HG02938 (cell line): ENCODE data around the gene SLC5A2.
"Not testable (repeated sequence)": the region's sequence is repeated elsewhere in the genome, so short reads cannot be mapped to it uniquely, and the experiment has no call there.

ENCODE experiments used
- ATAC-seq: cut with Tn5 transposase; IDR thresholded peaks from one replicate; pipeline ENCODE4 v1.9.1; 2021; ENCODE audit warnings: mild to moderate bottlenecking, moderate library complexity; ENCODE audit not compliant: unreplicated experiment

Gene SLC5A2

DNA sequence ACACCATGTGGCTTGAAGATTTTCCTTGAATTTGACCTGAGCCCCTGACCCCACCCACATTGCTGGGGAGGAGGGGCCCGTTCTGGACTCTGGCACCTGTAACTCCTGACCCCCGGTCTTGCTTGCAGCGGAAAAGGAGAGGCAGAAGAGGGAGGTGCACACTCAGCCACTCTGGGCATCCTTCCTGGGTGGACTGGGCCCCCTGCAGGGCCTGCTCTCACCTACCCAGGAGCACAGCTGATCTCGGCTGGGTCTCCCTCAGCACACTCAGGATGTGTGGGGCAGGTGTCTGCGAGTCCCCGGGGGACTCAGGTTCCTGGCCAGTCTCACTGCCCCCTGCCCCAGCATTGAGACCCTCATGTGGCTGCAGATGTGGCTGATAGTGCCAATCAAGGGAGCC, 40.8 kb downstream of the SLC5A2 start:
- ATAC-seq, result not testable (repeated sequence)

DNA sequence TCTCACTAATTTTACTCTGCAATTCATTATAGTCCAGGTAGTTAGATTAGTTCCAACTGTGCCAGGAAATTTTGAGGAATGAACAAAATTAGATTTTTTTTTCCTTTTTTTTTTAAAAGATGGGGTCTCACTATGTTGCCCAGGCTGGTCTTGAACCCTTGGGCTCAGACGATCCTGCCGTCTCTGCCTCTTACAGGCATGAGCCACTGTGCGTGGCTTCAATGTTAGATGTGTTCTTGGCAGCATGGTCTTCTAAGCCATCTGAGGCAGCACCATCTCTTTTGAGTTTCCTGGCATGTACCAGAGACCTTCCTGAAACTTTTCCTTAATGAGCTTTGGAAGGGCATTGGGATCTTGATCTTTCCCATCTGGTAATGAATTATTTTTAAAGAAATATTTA, 42.2 kb downstream of the SLC5A2 start:
- ATAC-seq, result no peak

DNA sequence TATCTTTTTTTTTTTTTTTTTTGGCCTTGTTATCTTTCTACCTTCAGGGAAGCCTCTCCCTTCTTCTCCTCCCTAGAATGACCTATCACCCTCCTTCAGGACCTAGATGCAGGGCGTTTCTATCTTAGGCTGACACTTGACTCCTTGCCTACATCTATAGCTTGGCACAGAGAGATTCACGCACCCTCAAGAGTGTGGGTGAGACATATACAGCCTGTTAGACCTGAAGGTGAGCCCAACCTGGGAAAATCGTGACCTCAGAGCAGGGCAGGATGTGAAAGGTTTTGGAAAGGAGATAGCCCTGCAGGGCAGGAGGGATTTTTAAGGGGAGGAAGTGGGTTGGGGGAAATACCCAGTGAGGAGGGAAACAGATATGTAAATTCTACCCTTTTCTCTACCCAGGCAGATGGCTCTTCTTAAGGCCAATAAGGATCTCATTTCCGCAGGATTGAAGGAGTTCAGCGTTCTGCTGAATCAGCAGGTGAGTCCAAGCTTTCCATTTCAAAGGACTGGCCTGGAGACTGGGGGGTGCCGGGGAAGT, 44.9 kb downstream of the SLC5A2 start, which contains the start of gene AHSP:
AHSP (plus strand) TSS at position 167 of the 541 bp plus-strand sequence; CDS start at position 407, 240 bp downstream.
- ATAC-seq, result no peak

DNA sequence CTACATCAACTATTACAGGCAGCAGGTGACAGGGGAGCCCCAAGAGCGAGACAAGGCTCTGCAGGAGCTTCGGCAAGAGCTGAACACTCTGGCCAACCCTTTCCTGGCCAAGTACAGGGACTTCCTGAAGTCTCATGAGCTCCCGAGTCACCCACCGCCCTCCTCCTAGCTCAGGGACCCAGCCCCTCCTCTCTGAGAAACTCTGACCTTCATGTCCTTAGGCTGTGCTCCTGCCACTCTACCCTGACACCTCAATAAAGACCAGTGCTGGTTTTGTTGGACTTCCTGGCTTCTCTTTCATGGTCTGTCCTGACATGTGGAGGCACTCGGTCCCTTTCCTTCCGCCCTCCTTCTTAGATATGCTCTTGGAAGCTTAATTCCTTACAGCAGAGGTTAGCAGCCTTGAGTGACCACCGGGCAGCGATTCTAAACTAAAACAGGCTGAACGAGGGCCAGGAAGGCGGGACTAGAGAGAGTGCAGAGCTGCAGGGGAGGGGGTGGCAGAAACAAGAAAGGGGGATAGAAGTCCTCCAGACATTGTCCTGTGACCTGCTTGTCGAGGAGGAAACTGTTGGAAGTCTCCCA, 45.7 kb downstream of the SLC5A2 start:
- no peak for ATAC-seq

DNA sequence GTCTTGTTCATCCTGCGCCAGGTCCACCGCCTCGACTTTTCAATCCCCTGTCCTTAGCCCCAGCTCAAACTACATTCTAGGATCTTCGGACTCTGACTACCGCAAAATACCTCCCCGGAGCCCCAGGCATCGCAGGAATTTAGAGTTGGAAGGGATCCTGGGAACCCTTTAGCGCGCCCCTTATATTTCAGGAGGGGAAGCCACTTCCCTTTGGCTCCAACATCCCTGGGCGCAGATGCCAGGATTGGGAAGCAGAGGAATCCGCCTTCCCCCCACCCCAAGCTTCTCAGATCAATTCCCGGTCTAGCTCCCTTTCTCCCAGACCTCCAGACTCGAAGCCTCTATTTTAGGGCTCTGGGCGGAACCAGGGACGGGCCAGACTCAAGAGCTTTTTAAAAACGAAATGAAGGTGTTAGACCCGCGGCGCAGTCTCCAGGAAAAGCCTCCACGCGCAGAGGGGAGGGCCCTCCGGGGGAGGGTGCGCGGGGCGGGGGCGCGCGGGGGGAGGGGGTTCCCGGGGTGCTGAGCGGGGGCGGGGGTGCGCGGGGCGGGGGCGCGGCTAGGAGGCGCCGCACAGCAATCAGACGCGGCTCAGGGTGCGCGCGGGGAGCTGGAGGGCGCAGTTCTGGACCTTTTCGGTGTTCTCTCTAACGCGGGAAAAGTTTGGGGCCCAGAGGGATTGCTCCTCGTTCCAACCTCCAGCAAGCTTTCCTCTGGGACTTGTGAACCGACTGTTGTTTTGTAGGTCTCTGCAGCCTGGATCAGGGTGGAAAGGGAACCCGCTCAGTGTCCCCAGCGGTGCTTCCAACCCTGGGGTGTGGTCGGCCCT, 46.4 kb downstream of the SLC5A2 start:
- ATAC-seq, result no peak

DNA sequence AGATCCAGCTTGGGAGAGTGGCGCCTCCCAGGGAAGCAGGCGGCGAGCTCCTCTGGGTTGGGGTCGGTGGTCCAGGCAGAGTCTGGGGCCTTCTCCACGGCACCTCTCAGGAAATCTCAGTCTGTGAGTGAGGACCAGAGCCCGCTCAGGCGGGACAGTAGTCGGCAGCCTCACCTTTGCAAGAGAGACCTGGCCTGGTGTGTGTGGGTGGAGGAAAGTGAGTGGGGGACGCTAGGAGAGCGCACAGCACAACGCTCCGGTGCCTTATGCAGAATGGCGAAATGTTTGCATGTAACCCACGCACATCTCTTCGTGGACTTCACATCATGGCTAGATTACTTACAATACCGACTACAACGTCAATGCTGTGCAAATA, 47.0 kb downstream of the SLC5A2 start:
- no peak for ATAC-seq

DNA sequence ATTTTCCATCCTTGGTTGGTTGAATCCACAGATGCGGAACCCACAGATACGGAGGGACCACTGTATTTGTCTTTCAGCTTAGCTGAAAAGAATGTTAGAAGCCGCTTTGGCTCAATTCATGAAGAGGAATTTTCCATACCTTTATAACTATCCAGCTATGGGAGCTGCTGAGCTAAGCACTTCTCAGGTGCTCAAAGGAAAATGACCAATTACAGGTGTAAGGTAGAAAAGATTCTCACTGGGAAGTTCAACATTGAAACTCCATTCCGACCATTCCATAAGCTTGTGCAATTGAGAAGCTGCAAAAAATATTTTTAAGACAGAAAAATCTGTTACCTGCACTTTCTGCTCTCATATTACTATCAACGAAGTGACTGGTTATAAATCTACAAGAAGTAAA, 47.5 kb downstream of the SLC5A2 start:
- no peak for ATAC-seq

DNA sequence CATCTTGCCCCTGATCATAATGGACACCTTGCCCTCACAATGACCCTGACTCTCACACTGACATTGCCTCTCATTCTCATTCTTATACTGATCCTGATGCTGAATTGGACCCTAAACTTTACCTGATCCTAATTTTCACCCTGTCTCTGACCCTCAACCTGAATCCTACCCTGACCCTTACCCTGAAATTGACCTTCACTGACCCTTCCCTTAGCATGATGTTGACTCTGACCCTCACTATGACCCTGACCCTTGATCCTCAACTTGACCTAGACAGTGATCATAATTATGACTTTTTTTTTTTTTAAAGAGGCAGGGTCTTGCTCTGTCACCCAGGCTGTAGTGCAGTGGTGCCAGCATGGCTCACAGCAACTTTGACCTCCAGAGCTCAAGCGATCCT, 48.2 kb downstream of the SLC5A2 start:
- no peak for ATAC-seq

DNA sequence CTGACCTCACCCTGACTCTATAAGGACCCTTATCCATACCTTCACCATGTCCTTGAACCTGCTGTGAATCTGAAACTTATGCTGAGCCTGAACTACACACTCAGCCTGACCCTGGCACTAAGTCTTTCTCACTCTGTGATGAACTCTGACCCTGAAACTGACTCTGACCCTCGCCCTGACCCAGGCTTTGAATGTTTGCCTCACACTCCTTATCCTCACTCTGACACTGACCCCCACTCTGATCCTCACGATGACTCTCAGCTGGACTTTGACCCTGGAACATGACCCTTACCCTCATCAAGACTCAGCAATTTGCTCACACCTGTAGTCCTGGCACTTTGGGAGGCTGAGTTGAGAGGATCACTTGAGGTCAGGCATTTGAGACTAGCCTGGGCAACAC, 49.2 kb downstream of the SLC5A2 start:
- no peak for ATAC-seq

DNA sequence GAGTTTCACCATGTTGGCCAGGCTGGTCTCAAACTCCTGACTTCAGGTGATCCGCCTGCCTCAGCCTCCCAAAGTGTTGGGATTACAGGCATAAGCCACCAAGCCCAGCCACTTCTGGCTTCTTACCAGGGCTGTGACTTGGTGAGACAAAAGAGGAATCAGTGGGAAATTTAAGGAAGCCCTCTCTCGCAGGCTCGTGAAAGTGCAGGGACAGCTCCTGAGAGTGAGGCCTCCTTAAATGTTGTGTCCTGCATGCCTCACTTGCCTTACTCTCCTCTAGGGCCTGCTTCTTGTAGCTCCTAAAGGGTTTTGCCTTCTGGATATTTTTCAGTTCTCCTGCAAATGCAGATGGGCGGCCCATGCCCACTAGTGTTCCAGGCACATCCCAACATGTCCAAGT, 50.0 kb downstream of the SLC5A2 start:
- ATAC-seq, result no peak

DNA sequence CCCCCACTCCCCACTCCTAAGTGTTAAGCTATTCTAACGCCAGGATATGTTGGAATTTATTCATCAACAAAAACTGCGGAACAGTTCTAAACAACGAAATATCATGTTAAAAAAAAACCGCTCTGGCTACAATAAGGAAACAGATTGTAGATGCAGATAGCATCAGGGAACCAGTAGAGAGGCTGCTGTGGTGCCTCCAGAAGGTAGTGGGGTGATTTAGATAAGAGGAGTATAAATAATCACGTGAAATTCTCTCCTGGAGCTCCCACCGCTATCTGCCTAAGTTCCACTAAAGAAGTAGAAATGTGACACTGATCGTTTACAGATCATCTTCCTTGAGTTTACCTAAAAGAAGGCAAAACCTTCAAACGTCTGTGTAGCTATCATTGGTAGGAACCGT, 52.8 kb downstream of the SLC5A2 start:
- ATAC-seq, result no peak

DNA sequence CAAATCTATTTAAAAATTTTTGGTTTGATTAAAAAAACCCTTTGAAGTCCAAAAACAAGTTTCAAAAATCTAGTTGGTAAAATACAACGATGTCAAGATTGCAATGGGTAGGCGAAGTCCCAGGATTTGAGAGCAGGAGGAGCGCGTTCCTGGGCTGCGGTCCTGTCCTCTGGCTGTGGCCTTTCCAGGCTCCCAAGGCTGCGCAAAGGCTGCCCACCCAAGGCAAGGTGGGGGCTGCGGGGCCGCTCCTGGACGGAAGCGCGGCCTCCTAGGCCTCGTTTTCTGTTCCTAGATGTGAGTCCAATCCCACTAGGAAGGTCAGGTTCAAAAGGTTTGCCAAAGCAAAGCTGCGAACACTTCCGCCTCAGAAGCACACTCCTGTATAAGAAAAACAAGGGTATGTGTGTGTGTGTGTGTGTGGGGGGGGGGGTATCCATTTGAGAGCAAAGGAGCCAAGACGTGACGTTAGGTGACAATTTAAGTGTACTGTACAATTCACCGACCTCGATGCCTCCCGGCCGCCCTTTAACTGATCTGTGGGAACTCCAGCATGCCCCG, 54.0 kb downstream of the SLC5A2 start:
- ATAC-seq, result no peak

DNA sequence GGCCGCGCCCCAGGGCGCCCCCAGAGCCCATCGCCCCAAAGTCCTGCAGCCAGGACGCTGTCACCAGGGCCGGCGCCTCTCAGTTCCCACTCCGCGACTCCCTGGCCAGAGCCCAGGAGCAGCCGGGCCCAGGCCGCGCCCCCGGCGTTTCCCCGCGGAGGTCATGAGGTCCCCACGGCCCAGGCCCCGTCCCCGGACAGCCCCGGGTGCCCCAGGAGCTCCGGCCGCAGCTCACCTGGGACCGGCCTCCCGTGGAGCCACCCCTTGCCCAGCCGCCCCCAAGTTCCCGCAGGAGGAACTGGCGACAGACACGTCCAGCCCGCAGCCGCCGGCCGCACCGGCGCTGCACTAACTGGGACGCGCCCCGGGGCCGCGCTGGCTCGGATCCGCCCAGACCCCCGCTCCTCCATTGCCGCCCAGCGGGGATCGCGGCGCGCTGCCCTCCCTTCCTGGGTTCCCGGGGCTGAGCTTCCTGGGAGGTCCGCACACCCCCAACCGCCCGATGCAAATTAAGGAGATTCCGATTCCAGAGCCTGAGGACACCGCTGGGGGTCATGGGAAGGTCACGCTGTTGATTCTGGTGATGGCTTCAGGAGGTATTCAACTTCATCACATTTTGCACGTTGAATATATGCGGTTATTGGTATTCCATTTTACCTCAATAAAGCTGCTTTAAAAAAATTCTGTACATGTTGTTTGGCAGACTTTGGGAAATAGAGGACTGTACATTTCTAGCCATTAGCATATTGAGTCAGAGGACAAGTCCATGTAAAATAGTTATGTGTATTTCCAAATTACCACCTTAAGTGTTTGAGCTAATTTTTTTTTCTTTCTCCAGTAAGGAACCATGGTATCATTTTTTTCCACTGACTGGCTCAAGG, 54.7 kb downstream of the SLC5A2 start:
- no peak for ATAC-seq

DNA sequence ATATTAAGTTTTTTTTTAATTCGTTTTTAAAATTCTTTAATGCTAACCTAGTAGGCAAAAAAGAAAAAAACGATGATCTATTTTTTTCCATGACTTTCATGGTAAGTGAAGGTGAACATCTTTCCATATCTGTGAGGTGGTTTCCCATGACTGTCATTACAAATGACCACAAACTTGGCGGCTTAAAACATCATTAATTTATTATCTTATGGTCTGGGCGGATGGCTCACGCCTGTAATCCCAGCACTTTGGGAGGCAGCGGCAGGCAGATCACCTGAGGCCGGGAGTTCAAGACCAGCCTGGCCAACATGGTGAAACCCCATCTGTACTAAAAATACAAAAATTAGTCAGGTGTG, 55.3 kb downstream of the SLC5A2 start:
- ATAC-seq, result not testable (repeated sequence)

DNA sequence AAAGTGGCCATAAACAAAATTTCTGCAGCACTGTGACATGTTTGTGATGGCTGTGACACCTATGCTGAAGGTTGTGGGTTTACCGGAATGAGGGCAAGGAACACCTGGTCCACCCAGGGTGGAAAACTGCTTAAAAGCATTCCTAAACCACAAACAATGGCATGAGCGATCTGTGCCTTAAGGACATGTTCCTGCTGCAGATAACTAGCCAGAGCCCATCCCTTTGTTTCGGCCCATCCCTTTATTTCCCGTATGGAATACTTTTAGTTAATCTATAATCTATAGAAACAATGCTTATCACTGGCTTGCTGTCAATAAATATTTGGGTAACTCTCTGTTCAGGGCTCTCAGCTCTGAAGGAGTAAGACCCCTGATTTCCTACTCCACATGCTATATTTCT, 56.8 kb downstream of the SLC5A2 start:
- ATAC-seq, result not testable (repeated sequence)
